IPS DF 6.9 (cell line): ENCODE data around the gene NMNAT2.

Source experiments
- DNase-seq: peaks from one replicate; pipeline ENCODE4 v3.0.0-alpha.2; 2013; ENCODE audit warnings: low read depth, low spot score
- H3K27ac ChIP-seq: one replicate; pipeline ENCODE4 v1.5.1; 2013; ENCODE audit warnings: low read length, control low read depth
- H3K27me3 ChIP-seq: 2 replicates; pipeline ENCODE4 v1.6.1; 2013; ENCODE audit warnings: mild to moderate bottlenecking, low read length; ENCODE audit not compliant: control insufficient read depth, insufficient read depth
- H3K36me3 ChIP-seq: 2 replicates; pipeline ENCODE4 v1.6.1; 2013; ENCODE audit warnings: low read length; ENCODE audit not compliant: control insufficient read depth, insufficient read depth
- H3K4me1 ChIP-seq: 2 replicates; pipeline ENCODE4 v1.6.1; 2013; ENCODE audit warnings: low read length; ENCODE audit not compliant: control insufficient read depth, insufficient read depth
- H3K4me3 ChIP-seq: 2 replicates; pipeline ENCODE4 v1.5.1; 2013; ENCODE audit warnings: mild to moderate bottlenecking, low read length
- H3K9me3 ChIP-seq: 2 replicates; pipeline ENCODE4 v1.6.1; 2013; ENCODE audit warnings: low read length, inconsistent platforms; ENCODE audit not compliant: control insufficient read depth, insufficient read depth
- WGBS: extraction: QIAGEN DNeasy Blood & Tissue Kit; methylation state at CpG from one replicate; pipeline ENCODE4 v1.1.7; 2013; ENCODE audit warnings: mixed read lengths, missing lambda C conversion rate; ENCODE audit not compliant: insufficient read length, insufficient coverage; 5-methylcytosine and 5-hydroxymethylcytosine counted together

The NMNAT2 gene

GRCh38 chr1:183249941-183250452 lies 168.2 kb downstream of the NMNAT2 start:
- no peak overlapping the region for H3K27ac ChIP-seq
- no peak overlapping the region for H3K4me3 ChIP-seq
- no peaks in the 10 kb centered on the region for H3K36me3 ChIP-seq
- no peaks in the 10 kb centered on the region; the same call in 1 of the 2 replicates for H3K9me3 ChIP-seq
- no peaks in the 10 kb centered on the region for H3K4me1 ChIP-seq
- DNase-seq = no peak
- H3K27me3 ChIP-seq = no peaks in the 10 kb centered on the region
- no CpG with 5 or more reads among the region's 5 CpGs for WGBS

DNA sequence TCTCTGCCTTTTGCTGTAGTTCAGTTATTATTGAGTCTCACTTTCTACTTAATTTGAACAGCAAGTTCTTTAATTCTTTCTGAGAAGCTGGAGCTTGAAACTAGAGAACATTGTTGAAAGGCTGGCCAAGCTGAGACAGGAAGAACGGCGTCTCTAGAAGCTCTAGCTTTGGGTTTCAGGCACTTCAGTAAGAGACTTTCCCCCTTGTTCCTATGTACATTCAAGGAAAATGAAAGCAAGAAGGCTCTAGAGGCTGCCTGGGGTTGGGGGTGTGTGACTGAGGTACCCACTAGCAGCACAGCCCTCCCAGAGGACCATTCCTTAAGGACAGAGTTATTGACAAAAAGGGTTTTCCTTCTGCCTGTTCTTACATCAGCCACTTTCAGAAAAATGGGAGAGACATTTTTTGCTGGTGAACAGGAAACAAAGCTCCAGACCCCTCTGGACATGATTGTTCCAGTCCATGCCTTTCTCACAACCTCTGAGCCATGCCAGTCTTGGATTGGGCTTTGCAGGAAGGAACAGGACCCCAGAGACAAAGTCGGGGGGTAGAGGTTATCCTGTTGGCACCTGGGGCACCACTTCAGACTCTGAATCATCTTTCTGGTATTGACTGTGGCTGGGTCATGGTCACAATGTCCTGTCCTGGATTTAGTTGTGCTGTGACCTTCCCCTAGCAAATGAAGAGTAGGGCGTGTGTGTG lies 169.0 kb downstream of the NMNAT2 start:
- Histone ChIP-seq H3K4me1 (no peaks in the 10 kb centered on the region), H3K4me3 (no peak overlapping the region), H3K27me3 (no peaks in the 10 kb centered on the region), H3K36me3 (no peaks in the 10 kb centered on the region), H3K9me3 (no peaks in the 10 kb centered on the region; the same call in 1 of the 2 replicates), H3K27ac (no peak overlapping the region)
- DNase-seq = no peak
- no CpG with 5 or more reads among the region's 4 CpGs for WGBS

GRCh38 chr1:183247931-183248330 lies 170.2 kb downstream of the NMNAT2 start:
- WGBS = no CpG with 5 or more reads among the region's 1 CpG
- Histone ChIP-seq H3K9me3 (no peaks in the 10 kb centered on the region; the same call in 1 of the 2 replicates), H3K4me3 (no peak overlapping the region)

GRCh38 chr1:183247484-183247883 lies 170.7 kb downstream of the NMNAT2 start:
- Histone ChIP-seq H3K27me3 (no peaks in the 10 kb centered on the region), H3K4me1 (no peaks in the 10 kb centered on the region), H3K4me3 (no peak overlapping the region), H3K27ac (no peak overlapping the region), H3K36me3 (no peaks in the 10 kb centered on the region), H3K9me3 (no peaks in the 10 kb centered on the region; the same call in 1 of the 2 replicates)
- no CpG with 5 or more reads among the region's 3 CpGs for WGBS
- DNase-seq = no peak

More at GRCh38 chr1:183247931-183248330, 170.2 kb downstream of the NMNAT2 start:
- no peak for DNase-seq
- Histone ChIP-seq H3K36me3 (no peaks in the 10 kb centered on the region), H3K27me3 (no peaks in the 10 kb centered on the region), H3K4me1 (no peaks in the 10 kb centered on the region), H3K27ac (no peak overlapping the region)

DNA sequence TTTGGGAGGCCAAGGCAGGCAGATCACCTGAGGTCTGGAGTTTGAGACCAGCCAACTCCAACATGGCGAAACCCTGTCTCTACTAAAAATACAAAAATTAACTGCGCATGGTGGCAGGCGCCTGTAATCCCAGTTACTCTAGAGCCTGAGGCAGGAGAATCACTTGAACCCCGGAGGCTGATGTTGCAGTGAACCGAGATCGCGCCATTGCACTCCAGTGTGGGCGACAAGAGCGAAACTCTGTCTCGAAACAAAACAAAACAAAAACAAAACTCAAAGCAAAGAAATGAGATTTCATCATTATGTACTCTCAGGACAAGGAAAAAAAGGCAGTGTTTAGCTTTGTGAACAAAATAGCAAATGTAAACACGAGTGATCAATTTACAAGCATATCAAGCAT lies 171.1 kb downstream of the NMNAT2 start:
- no CpG with 5 or more reads among the region's 11 CpGs for WGBS
- H3K4me3 ChIP-seq = no peak overlapping the region
- H3K4me1 ChIP-seq = no peaks in the 10 kb centered on the region
- no peaks in the 10 kb centered on the region; the same call in 1 of the 2 replicates for H3K9me3 ChIP-seq
- no peak overlapping the region for H3K27ac ChIP-seq
- no peaks in the 10 kb centered on the region for H3K36me3 ChIP-seq
- DNase-seq = no peak
- no peaks in the 10 kb centered on the region for H3K27me3 ChIP-seq

GRCh38 chr1:183246436-183246835 lies 171.7 kb downstream of the NMNAT2 start:
- no peak overlapping the region for H3K4me3 ChIP-seq
- H3K36me3 ChIP-seq = no peaks in the 10 kb centered on the region
- H3K4me1 ChIP-seq = no peaks in the 10 kb centered on the region
- no peaks in the 10 kb centered on the region; the same call in 1 of the 2 replicates for H3K9me3 ChIP-seq
- H3K27ac ChIP-seq = no peak overlapping the region
- no peaks in the 10 kb centered on the region for H3K27me3 ChIP-seq
- no peak for DNase-seq

GRCh38 chr1:183245357-183245756 lies 172.8 kb downstream of the NMNAT2 start:
- Histone ChIP-seq H3K27me3 (no peaks in the 10 kb centered on the region), H3K9me3 (no peaks in the 10 kb centered on the region), H3K36me3 (no peaks in the 10 kb centered on the region), H3K27ac (no peak overlapping the region), H3K4me3 (no peak overlapping the region), H3K4me1 (no peaks in the 10 kb centered on the region)
- WGBS = no CpG with 5 or more reads among the region's 3 CpGs
- no peak for DNase-seq

GRCh38 chr1:183244466-183244865 lies 173.7 kb downstream of the NMNAT2 start:
- no peak overlapping the region for H3K27ac ChIP-seq
- H3K4me1 ChIP-seq = no peaks in the 10 kb centered on the region
- no peaks in the 10 kb centered on the region for H3K36me3 ChIP-seq
- no peaks in the 10 kb centered on the region for H3K27me3 ChIP-seq
- WGBS = no CpG with 5 or more reads among the region's 1 CpG
- H3K4me3 ChIP-seq = no peak overlapping the region
- no peaks in the 10 kb centered on the region for H3K9me3 ChIP-seq
- no peak for DNase-seq

DNA sequence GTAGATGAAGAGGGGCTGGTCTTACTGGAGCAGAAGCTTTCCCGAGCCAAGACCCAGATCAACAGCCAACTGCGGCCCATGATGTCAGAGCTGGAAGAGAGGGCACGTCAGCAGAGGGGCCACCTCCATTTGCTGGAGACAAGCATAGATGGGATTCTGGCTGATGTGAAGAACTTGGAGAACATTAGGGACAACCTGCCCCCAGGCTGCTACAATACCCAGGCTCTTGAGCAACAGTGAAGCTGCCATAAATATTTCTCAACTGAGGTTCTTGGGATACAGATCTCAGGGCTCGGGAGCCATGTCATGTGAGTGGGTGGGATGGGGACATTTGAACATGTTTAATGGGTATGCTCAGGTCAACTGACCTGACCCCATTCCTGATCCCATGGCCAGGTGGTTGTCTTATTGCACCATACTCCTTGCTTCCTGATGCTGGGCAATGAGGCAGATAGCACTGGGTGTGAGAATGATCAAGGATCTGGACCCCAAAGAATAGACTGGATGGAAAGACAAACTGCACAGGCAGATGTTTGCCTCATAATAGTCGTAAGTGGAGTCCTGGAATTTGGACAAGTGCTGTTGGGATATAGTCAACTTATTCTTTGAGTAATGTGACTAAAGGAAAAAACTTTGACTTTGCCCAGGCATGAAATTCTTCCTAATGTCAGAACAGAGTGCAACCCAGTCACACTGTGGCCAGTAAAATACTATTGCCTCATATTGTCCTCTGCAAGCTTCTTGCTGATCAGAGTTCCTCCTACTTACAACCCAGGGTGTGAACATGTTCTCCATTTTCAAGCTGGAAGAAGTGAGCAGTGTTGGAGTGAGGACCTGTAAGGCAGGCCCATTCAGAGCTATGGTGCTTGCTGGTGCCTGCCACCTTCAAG lies 174.8 kb downstream of the NMNAT2 start:
- DNase-seq = no peak
- Histone ChIP-seq H3K4me3 (no peak overlapping the region), H3K36me3 (no peaks in the 10 kb centered on the region), H3K4me1 (no peaks in the 10 kb centered on the region), H3K27ac (no peak overlapping the region), H3K27me3 (no peaks in the 10 kb centered on the region), H3K9me3 (no peaks in the 10 kb centered on the region)
- no CpG with 5 or more reads among the region's 5 CpGs for WGBS

GRCh38 chr1:183242556-183242955 lies 175.6 kb downstream of the NMNAT2 start:
- no peaks in the 10 kb centered on the region for H3K9me3 ChIP-seq
- H3K27me3 ChIP-seq = no peaks in the 10 kb centered on the region
- no peak for DNase-seq
- H3K36me3 ChIP-seq = no peaks in the 10 kb centered on the region
- WGBS = no CpG with 5 or more reads among the region's 3 CpGs
- no peaks in the 10 kb centered on the region for H3K4me1 ChIP-seq
- no peak overlapping the region for H3K27ac ChIP-seq
- H3K4me3 ChIP-seq = no peak overlapping the region
